GM12801 (cell line): ENCODE measurements around the gene TMEM143.

Experiments used
- TF ChIP-seq, protein P1 (sequence below): IDR thresholded peaks from one replicate; pipeline ENCODE4 v1.5.1; 2011; ENCODE audit warnings: control low read depth; ENCODE audit not compliant: insufficient read length; ENCODE audit errors: extremely low read depth

The TMEM143 gene

DNA sequence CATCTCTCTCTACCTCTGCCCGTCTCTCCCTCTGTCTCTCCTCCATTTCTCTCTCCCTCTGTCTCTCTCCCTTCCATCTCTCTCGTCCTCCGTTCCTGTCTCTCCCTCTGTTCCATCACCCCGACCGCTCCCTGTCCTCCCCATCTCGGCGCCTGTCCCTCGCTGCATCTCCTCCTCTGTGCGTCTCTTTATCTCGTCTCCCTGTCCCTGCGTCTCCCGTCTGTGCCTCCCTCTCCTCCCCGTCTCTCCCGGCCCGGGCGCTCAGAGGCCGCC, 34.3 kb upstream of the TMEM143 start:
- TF ChIP-seq, protein P1, sequence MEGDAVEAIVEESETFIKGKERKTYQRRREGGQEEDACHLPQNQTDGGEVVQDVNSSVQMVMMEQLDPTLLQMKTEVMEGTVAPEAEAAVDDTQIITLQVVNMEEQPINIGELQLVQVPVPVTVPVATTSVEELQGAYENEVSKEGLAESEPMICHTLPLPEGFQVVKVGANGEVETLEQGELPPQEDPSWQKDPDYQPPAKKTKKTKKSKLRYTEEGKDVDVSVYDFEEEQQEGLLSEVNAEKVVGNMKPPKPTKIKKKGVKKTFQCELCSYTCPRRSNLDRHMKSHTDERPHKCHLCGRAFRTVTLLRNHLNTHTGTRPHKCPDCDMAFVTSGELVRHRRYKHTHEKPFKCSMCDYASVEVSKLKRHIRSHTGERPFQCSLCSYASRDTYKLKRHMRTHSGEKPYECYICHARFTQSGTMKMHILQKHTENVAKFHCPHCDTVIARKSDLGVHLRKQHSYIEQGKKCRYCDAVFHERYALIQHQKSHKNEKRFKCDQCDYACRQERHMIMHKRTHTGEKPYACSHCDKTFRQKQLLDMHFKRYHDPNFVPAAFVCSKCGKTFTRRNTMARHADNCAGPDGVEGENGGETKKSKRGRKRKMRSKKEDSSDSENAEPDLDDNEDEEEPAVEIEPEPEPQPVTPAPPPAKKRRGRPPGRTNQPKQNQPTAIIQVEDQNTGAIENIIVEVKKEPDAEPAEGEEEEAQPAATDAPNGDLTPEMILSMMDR = no peak

DNA sequence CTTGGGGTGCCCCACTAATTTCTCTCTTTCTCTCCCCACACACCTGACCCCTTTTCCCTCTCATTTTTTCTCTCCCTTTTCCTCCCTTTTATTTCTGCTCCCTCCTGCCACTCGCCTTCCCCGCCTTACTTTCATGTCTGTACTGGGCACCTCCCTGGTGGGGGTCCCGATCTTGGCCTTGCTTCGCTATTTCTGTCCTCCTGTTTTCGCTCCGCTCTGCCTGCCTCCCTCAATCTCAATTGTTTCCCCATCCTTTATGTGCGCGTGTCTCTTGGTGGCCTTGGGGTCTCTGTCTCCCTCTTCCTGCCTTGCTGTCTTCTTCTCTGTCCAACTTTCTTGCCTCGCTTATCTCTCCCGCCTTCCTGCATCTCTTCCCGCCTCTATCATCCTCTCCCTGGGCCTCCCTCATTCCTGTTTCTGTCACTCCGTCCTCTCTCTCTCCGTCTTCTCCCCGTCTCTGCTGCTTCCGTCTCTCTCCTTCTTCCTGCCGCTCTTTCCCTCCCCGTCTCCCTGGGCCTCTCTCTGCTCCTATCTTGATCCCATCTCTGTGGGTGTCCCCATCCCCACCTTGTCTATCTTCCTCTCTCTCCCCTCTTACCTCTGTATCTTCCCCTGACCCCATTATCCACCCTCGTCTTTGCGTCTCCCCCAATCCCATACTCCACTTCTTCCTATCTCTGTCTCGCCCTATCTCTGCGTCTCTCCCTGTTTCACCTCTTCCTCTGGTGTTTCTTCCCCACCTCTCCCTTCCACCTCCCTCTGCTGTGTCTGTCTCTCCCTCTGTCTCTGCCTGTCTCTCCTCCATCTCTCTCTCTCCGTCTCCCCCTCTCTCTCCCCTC, 33.7 kb upstream of the TMEM143 start:
- TF ChIP-seq, protein P1 = no peak

DNA sequence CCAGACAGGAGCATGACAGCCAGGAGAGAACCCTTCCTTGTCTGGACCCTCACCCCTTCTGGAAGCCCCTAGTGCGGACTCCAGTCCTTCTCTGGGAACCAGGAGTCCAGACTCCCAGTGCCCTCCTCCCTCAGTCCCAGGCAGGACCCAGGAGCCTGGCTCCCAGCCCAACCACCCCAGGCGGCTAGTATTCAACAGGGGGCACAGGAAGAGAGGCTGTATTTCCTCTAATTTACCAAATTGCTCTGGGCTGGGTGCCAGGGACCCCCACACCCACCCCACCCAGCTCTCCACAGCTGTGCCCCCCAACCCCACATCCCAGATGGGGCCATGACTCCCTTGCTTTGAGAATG, 33.1 kb upstream of the TMEM143 start:
- TF ChIP-seq, protein P1 = no peak

DNA sequence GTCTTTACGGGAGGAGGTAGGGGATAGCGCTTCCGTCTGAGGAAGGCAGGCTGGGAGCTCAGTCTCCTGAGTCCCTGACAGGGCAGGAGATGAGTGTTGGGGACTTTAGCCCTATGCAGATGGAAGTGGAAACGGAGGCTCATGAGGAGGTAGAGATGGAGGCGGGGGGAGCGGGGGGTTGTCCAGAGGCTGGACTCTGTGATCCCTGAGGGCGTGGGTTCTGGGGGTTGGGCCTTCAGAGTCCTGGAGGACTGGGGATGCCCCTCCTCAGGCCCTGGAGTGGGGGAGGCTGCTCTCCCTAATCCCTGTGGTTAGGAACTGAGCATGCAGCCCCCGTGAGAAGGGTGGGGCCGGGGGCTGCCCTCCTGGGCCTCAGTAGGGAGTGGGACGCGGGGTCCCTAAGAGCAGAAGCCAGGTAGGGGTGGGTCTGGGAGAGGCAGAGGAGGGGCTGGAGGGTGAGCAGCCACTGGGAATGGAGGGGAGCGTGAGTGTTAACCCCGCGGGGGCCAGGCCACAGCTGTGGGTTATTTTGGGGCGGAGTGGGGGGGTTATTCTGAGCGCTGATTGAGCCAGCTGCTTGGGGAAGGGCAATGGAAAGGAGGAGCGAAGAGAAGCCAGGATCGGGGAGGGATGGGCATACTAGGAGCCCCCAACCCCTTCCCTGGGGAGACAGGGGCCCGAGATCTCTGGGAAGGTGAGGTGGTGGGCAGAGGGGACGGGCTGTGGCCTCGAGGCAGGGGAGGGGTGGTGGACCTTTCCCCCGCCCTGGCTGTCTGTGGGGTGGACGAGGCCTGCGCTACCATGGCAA, 32.5 kb upstream of the TMEM143 start:
- TF ChIP-seq, protein P1 = no peak

DNA sequence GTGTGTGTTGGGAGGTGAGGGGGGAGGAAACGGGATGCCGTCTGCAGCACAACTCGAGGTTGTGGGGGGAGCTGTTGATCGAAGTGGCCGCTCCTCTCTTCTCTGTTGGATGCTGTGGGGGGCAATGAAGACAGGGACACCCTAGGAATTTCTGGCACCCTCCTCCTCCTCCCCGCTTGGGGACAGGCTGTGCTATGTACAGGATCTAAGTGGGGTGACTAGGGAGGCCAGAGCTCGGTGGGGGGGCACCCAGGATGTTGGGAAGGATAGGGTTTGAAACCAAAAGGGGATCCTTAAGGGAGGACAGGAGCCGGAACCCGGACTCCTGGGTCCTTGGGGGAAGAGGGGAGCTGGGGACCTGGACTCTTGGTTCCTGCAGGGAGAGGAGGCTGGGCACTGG, 31.8 kb upstream of the TMEM143 start:
- TF ChIP-seq, protein P1 = no peak

DNA sequence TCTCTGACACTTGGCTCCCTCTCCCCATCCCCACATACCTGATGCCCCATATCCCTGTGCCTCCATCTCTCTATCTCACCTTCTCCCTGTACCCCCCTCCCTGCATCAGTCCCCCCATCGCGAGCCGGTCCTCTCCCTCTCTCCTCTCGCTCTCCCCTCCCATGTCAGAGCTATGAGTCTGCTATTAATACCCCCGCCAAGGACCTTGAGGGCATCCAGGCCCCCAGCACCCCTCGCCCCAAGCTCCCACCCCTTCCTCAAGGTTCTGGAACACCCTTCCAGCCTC, 31.4 kb upstream of the TMEM143 start:
- TF ChIP-seq, protein P1 = no peak

DNA sequence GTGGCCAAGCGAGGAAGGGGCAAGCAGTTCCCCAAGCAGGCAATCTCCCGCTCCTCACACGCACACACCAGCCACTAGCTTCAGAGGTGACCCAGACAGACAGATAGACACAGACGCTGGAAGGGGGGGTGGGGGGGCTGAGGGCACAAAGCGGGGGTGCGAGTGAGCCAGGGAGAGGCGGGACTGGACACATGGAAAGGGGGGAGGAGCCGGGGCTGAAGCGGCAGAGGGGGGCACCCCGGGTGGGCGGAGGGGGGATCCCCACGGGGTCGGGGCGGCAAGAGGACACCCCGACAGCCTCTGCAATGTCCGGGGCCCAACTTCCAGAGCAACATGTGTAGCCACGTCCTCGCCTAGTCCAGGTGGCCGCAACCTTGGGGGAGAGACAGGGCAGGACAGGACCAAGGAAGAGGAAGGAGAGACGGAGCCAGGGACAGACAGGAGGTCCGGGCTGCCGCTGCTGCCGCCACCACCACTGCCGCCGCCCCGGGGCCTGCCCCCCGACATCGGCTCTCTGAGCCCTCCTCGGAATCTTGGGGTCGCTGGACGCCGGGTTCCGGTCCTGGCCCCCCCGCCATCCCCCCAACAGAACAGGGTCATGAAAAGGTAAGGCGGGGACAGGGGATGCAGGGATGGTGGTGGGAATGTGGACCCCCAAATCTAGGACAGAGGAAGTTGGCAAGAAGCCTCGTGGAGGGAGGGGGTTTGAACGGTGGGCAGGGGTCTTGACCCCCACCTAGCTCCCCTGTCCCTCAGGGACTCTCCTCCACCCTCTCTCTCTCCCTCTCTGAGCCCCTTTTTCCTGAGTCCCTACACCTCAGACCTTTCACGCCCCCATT, 30.8 kb upstream of the TMEM143 start:
- TF ChIP-seq, protein P1 = no peak
